Adrenal gland (tissue), 5 donors: ENCODE data around the gene NPC1.

Experiments used
- POLR2A ChIP-seq, 2 donors: fragments of 450-650 bp; IDR thresholded peaks; one replicate each; pipeline ENCODE4 v1.6.1; 2017; ENCODE audit warnings: antibody characterized with exemption in 2 of 2, mild to moderate bottlenecking in 2 of 2, moderate library complexity in 1 of 2
- TF ChIP-seq, protein P1 (sequence below), 6 experiments: fragments of 450-650 bp in 4 of 6; fragments of 200-600 bp in 2 of 6; sonication (generic) in 1 of 6; IDR thresholded peaks; 1 replicate in 5 of 6; 2 replicates in 1 of 6; pipeline versions ENCODE4 v1.5.1 to v1.8.0; 2016 to 2021; ENCODE audit warnings: antibody characterized with exemption in 6 of 6, mild to moderate bottlenecking in 2 of 6, moderate library complexity in 1 of 6
- donor health status: DM: no; HTN: no; CAD: no.

- no peak for TF ChIP-seq POLR2A (IDR thresholded peaks at IDR 0.05)
- TF ChIP-seq, protein P1, sequence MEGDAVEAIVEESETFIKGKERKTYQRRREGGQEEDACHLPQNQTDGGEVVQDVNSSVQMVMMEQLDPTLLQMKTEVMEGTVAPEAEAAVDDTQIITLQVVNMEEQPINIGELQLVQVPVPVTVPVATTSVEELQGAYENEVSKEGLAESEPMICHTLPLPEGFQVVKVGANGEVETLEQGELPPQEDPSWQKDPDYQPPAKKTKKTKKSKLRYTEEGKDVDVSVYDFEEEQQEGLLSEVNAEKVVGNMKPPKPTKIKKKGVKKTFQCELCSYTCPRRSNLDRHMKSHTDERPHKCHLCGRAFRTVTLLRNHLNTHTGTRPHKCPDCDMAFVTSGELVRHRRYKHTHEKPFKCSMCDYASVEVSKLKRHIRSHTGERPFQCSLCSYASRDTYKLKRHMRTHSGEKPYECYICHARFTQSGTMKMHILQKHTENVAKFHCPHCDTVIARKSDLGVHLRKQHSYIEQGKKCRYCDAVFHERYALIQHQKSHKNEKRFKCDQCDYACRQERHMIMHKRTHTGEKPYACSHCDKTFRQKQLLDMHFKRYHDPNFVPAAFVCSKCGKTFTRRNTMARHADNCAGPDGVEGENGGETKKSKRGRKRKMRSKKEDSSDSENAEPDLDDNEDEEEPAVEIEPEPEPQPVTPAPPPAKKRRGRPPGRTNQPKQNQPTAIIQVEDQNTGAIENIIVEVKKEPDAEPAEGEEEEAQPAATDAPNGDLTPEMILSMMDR (IDR thresholded peaks at IDR 0.05) = no peak
These were observed 9.9 kb upstream of the NPC1 start for GRCh38 chr18:23596183-23596582.
